ENCODE data around the gene R3HDM2.

R3HDM2 gene

DNA sequence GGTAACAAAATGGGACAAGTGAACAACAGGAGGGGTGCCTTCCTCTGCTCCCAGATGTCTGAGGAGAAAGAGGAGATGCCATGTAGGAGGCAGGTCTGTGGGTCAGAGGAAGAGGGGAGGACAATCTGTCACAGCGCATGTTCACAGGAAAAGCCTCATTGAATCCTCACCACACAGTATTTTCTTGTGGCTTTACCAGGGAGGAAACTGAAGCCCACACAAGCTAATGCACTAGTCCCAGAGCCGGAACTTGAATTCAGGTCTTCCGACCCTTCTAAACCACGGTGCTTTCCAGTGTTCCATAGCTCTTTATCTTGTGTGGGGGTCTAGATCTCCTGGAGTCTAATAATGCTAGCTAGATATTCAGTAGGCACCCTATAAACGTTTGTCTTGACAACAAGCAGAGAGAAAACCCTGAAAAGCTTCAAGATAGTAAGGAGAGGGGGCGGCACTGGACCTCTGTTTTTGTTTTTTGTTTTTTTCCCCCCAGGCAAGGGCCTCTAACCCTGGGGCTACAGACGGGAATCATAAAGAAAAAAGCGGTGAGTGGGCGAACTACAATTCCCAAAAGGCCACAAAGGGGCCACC lies 201.7 kb downstream of the R3HDM2 start:
- peak; percentile 47 to 72 (median 62) for DNase-seq

DNA sequence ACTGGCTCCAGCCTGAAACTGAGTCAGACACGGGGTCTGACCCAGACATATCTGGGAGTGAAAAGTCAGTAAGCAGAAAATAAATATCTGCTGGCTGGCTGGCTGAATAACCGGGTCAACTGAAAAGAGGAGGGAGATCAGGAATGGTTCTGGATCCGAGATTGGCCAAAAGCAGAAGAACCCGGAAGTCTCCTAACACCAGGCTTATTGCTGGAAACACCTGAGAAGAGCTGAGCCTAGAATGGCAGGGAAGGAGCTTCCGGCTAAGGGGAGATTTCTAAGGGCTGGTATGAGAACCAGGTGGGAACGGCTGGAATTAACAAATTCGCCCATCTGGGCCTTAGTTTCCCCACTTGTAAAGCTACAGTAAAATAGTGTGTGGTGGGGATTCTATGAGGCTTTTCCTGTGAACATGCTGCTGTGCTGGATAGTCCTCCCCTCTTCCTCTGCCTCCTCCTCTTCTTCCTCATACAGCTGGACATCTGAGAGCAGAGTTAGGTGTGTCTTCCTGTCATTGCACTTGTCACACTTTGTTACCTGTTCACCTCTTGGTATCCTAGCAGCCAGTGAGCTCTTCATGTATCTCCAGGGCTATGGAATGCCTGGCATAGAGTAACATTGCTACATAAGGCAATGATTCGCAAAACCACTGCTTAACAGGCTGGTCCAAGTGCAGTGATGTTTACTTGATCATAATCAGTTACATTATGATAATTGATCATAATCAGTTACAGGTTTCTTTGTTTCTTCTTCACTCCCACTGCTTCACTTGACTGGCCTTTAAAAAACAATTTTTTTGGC lies 203.3 kb downstream of the R3HDM2 start:
- no peak for DNase-seq

DNA sequence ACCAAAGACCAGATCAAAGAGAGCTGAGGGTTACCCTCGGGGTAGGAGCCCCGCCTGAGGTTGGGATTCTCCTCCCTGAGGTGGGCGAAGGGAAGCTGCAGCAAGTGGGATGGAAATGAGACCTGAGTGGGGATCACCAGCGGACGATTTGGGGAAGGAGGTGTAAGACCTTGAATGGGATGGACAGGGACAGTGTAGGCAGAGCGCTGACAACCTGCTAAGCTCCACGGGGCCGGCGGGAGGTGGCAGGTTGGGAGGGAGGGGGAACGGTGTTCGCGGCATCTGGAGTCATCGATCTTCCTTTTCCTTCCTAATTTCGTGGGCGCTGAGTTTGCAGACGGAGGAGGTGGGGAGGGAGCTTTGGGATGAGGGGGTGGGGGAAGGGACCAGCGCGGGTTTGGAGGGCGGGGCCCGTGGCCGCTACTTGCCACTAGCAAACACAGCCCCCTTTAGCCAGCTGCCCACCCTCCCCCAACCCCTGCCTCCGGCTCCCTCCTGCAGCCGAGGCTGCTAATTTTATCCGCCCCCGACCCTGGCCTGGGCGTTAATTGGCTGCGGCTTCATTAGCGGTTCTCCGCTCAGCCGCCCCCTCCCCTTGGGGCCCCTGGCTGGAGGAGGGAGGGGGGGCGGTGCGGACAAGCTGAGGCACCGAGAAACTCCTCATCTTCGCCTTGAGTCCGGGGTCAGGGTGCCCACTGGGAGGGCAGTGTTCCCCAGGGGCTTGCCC lies 204.1 kb downstream of the R3HDM2 start:
- no peak for DNase-seq

DNA sequence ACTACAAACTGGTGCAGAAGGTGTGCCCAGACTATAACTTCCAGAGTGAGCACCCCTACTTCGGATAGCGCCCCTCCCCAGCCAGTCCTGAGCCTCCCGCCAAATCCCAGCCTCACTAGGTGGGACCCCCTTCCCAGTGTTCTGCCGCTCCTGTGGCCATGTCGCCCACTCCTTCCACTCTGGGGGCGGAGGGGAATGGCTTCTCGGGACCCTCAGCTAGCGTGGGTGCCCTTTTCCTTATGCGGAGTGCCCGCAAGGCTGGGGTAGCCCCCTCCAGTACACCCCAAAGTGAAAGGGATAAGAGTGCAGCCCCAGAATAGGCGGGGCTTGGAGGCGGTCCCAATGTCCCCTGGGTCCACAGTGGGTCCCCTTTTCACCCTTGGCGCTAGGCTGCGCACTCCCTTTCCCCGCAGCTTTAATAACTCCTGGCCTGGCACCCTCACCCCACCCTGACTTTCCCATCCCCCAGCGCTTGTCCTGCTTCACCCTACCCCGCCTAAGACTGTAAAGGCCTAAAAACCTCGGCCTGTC lies 205.1 kb downstream of the R3HDM2 start:
- DNase-seq: no peak

DNA sequence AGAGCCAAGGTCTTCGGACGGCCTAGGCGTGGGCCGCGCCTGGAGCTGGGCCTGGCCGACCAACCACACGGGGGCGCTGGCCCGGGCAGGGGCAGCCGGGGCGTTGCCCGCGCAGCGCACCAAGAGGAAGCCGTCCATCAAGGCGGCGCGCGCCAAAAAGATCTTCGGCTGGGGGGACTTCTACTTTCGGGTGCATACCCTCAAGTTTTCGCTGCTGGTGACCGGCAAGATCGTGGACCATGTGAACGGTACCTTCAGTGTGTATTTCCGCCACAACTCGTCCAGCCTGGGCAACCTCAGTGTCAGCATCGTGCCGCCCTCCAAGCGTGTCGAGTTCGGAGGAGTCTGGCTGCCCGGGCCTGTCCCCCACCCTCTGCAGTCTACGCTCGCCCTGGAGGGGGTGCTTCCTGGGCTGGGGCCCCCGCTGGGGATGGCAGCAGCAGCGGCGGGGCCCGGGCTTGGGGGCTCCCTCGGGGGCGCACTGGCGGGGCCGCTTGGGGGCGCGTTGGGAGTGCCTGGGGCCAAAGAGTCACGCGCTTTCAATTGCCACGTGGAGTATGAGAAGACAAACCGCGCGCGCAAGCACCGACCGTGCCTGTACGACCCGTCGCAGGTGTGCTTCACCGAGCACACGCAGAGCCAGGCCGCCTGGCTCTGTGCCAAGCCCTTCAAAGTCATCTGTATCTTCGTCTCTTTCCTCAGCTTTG lies 205.7 kb downstream of the R3HDM2 start:
- peak; percentile 83 to 94 (median 92) for DNase-seq

DNA sequence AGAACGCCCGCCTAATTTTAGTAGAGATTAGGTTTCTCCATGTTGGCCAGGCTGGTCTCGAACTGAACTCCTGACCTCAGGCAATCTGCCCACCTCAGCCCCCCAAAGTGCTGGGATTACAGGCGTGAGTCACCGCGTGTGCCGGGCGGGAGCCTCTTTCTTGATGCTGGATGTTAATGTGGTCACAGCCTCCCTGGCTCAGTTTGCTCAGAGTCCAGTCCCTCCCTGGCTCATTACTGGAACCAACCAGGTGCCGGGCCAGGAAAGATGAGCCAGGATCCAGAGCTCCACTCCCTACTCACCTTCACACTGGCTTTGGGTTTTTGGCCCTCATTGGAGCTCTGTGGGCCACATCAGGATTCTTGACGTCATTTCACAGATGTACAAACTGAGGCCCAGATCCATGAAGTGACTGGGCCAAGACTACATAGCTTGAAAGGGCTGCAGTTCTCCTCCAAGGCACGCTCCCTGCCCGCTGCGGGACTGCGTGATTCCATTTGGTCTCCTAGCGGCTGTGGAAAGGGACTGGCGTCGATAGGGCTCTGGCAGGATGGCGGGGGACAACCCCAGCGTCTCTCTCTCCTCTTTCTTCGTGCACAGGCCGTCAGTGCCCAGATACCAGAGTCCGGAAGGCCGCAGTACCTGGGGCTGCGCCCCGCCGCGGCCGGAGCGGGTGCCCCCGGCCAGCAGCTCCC lies 206.4 kb downstream of the R3HDM2 start:
- DNase-seq: no peak

DNA sequence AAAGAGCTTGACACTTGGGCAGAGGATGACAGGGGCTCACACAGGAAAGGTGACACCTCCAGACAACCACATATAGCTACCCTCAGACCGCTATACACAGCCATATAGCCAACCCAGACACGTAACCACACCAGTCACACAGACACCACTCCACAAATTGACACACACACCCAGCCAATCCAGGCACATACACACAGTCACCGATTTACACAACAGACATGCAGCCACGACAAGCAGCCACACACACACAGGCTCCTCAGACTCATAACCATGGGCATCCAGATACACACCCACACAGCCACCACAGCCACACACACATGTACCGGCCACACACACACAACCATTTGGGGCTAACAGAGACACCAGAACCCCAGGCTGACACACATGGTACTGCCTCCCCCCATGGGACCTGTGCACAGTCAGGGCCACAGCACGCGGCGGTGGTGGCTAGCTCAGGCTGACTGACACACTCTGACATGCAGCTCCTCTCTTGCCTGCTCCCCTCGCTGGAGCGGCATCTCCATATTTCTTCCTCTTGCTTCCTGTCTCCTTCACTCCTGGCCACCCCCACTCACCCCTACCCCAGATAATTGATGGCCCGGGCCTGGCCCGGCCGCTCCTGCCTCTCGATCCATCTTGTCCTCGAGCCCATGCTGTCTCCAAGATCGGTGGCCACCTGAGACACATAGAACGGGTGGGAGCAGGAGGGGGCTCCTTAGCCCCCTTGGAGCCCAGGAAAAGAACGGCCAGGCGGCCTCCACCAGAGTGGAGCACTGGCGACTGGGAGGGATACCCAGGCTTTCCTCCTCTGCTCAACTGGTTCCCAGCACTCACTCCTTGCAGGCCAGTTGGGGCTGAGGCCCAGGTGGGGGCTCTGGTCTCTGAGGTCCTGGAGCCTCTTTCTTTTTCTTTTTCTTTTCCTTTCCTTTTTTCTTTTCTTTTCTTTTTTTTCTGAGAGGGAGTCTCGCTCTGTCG lies 207.4 kb downstream of the R3HDM2 start:
- DNase-seq: no peak

DNA sequence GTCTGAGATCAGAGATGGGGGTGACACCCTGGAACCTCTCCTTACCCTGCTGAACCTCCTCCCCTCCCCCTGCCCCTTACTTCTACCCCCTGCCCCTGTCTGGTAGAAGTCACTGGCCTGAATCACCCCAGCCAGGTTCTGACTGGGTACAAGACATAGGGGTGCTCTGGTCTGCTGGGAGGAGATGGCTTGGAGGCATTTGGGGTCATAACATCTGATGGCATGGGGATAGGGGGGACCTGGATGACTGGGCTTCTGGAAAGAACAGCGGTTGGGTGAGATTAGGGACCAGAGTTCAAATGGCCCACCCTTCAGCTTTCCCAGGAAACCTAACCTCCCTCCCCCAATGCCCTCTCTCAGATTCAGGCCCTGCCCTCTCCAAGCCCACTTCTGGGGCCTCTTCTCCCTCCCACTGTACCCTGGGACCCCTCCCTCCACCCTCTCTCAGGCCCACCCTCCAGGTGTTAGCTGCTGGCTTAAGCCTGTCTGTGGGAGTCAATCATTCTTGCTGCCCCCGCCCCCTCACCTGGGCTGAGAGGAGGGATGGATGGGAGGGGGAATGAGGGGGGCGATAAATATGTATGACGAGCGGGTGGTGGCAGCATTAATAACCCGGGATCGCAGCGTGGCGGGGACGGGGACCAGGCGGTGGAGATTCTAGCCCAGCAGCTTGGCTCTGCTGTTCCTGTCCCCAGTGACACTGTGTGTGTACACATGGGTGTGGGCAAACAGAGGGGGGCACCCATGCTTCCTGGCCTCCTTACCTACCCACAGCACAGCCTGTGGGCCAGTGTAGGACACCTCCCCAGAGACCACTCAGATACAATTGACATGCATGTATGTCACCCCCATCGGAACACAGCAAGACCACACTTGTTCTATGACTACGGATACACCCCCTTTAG lies 208.3 kb downstream of the R3HDM2 start:
- DNase-seq: no peak

DNA sequence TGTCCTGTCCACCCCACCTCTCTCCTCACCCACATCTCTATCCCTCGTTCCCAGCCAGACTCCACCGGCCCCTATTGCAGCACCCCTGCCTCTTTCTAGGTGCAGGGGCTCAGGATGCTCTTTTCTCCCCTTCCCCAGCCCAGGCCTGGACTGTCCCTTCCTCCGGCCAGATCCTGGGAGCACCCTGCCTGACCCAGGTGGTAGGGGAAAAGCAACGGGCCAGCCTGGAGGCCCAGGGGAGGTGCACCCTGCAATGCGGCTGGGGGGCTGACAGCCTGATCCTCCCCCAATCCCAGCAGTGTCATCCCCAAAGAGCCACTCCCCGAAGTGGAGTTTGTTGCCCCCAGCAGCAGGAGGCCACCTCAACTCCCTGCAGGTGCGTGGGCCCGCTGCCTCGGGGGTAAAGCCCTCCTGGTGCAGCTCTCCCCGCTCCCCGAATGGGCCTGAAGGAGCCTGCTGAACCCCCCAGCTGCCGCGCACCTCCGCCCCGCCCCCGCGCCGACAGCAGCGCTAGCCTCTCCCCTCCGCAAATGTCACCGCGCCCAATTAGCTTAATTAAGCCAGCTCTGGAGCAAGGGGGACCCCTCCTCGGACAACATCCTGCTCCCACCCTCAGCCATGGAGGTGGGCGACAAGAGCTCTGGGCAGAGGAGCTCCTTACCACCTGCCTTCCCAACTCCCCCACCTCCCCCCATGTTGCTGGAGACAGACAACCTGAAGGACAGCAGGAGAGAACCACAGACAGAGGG lies 209.5 kb downstream of the R3HDM2 start:
- no peak for DNase-seq

DNA sequence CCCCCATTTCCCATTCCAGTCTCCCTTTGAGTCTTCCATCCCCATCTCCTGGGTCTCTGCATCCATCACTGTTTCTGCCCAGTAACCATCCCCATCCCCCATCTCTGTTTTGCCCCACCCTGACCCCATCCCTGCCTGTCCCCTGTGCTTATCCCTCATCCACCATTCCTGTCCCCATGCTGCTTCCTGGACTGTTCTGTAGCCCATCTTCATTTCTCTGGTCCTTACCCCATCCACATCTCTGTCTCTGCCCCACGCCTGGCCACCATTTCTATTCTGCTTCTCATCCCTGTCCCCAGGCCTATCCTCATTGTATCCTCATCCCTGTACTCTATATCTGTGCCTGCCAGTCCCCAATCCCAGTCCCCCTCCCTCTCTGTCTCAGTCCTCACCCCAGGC lies 210.1 kb downstream of the R3HDM2 start:
- DNase-seq: no peak

DNA sequence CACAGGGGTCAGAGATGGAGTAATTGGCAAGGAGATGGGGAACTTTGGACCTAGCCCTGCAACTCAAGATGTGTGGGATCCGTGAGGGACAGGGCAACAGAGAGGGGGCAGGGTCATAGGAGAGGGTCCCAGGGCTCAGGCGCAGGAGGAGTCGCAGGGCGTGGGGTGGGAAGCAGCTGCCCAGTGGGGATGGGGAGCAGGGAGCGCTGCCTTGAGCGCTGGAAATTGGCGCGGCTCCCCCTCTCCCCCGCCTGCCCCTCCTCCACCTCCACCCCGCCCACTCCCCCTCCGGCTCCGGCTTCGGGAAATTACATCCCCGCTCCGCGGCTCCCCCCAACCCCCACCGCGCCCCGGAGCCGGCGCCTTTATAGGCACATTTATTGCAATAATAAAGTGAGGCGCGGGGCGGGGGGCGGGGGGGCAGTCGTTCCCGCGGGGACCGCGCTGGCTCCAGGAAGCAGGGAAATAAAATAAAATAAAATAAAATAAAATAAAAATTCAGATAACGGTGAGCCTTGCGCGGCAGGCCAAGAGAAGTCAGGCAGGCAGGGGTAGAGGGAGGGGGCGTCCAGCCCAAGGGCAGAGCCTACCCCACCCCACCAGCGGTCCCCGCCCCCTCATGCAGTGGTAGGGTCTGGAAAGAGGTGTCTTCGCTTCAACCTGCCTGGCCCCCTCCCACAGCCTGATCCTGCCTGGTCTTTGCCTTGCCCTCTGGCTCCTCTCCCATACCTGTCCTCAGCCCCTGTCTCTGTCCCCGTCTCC lies 210.7 kb downstream of the R3HDM2 start:
- DNase-seq: no peak

DNA sequence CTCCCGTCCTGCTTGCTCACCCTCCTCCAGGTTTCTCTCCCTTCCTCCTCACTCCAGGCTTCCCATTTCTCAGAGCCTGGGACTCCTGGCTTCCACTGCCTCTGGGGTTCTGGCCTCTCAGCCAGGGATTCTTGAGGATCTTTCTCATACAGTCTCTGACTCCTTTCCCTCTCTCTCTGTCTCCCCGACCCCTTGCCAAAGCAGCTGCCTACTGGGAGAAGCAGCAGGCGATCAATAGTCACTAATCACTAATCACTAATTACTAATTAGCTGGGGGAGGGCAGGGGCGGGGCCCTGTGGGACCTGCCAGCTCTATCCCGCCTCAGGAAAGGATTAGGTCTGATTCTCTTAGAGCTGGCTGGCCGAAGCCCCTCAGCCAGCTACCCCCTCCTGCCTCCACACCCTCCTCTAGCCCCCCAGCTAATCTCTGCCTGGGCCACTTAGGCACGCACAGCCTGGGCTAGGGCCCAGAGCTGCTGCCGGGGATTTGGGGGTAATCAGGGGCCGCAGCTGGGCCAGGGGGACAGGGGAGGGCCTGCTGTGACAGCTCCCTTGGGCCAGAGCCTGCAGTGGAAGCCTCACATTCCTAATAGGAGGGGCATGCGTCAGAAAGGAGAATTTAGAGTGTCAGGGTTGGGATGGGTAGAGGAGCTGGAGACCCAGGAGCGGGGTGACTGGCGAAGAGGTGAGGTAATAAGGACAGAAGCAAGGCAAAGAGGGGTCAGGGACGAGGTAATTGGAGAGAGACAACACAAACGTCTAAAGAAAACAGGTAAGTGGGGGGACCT lies 211.4 kb downstream of the R3HDM2 start:
- no peak for DNase-seq

DNA sequence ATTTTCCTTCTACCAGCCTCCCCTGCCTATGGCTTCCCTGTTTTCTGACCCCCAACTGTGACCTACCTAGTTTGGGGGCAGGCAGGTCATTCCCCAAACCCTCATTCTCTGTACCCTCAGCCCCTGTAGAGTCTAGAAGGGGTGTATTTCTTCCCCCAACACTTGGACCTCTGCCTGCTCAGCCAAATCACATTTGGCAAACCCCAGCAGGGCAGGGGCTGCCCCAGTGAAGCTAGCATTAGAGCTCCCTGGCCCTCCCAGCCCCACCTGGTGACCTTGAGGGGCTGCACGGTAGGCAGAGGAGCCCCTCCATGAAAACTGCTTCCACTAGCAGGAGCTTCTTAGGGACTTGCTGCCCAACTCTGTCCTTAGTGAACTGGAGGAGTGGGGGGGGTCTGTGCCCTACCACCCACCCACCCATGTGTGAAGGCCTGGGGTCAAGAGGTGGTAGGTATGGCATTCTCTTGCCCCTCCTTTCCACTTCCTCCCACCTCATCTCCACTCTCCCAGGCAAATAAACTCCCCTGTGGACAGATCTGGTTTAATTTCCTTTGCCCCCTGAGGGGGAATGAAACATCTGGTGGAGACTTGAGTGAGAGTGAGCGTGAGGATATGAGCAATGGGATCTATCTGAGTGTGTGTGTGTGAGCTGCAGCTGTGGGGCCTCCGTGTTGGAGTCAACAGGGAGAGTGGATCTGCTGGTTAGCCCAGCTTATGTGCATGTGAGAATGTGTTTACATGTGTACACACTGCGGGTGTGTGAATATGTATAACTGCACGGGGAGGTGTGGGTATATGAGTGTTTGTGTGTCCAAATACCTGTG lies 212.6 kb downstream of the R3HDM2 start:
- DNase-seq: no peak

DNA sequence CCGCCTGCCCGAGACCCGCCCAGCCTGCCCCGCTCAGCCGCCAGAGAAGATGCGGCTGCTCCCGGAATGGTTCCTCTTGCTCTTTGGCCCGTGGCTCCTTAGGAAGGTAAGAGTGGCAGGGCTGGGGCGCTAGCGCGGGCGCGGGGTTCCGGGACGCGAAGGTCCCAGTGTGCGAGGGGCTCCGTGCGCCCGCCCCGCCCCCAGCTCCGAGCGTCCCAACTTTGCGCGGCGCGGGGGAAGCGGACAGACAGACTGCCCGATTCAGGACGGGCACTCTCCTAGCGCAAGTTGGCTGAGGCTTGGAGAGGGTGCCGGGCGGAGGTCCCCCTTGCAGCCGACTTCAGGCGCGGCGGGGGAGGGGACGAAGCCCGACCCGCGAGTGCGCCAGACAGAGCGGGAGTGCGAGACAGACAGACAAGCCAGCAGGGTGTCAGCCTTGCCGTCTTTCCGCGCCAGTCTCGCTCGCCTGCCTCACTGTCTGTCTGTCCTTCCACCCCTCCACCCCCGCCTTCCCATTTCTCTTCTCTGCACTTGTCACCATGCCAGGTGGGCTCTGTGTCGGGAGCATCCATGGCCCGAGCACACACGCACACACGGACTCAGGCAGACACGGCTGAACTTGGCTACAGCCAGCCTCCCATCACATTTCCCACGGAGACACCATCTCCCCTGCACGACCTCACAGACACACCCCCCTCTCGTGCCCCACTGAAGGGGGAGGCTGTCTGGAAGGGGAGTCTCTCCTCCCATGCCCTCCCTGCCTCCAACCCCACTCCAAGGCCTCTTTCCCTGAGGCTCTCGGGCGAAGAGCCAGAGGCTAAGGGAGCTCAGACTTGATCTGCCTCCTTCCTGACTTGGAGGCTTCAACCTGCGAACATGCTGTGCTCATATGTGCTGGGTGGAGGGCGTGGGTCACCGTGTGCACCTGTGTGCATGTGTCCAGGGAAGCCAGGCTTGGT lies 213.6 kb downstream of the R3HDM2 start:
- peak in 3 of 4 experiments; percentile 36 to 55 (median 43) for DNase-seq
